Fibroblast of pulmonary artery (primary cell): Measurements from ENCODE around the gene CMSS1.

Experiments used
- DNase-seq: peaks from one replicate; pipeline ENCODE4 v3.0.0-alpha.2; 2010; ENCODE audit warnings: low read depth
- H3K4me3 ChIP-seq: replicated peaks from 2 replicates; pipeline ENCODE4 v1.5.1; 2011; ENCODE audit warnings: low read depth, mild to moderate bottlenecking, control low read depth, low read length, moderate library complexity
- TF ChIP-seq, protein P1 (sequence below): IDR thresholded peaks from 2 replicates; pipeline ENCODE4 v1.5.1; 2011; ENCODE audit warnings: mild to moderate bottlenecking, control low read depth, low read length, inconsistent platforms; ENCODE audit errors: missing control alignments

CMSS1 gene

DNA sequence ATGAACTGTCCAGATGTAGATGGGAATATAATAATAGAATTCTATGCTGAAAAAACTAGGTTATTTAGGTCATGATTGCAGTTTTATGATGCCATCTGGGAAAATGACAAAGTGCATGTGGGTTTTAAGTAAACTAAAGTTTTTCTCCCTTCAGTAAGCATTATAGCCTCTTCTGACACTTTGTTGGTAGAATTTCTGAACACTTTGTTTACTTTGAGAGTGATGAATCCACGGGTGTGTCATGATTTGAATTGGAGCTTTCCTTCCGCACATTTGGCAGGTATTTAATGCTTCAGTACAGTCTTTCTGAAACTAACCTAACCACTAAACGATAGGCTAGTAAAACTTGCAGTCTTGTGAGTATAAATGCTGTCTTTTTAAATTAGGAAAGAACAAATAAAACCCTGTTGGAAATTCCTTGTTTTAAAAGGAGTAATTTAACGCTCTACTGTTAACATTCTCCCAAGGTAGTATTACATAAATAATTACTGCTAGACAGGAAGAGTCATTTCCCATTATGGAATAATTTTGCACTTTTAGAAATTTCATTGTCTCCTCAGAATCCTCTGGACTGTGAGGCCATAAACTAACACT, 289.7 kb downstream of the CMSS1 start:
- TF ChIP-seq, protein P1, sequence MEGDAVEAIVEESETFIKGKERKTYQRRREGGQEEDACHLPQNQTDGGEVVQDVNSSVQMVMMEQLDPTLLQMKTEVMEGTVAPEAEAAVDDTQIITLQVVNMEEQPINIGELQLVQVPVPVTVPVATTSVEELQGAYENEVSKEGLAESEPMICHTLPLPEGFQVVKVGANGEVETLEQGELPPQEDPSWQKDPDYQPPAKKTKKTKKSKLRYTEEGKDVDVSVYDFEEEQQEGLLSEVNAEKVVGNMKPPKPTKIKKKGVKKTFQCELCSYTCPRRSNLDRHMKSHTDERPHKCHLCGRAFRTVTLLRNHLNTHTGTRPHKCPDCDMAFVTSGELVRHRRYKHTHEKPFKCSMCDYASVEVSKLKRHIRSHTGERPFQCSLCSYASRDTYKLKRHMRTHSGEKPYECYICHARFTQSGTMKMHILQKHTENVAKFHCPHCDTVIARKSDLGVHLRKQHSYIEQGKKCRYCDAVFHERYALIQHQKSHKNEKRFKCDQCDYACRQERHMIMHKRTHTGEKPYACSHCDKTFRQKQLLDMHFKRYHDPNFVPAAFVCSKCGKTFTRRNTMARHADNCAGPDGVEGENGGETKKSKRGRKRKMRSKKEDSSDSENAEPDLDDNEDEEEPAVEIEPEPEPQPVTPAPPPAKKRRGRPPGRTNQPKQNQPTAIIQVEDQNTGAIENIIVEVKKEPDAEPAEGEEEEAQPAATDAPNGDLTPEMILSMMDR, result no peak
- H3K4me3 ChIP-seq, result no peak overlapping the region
- no peak for DNase-seq

DNA sequence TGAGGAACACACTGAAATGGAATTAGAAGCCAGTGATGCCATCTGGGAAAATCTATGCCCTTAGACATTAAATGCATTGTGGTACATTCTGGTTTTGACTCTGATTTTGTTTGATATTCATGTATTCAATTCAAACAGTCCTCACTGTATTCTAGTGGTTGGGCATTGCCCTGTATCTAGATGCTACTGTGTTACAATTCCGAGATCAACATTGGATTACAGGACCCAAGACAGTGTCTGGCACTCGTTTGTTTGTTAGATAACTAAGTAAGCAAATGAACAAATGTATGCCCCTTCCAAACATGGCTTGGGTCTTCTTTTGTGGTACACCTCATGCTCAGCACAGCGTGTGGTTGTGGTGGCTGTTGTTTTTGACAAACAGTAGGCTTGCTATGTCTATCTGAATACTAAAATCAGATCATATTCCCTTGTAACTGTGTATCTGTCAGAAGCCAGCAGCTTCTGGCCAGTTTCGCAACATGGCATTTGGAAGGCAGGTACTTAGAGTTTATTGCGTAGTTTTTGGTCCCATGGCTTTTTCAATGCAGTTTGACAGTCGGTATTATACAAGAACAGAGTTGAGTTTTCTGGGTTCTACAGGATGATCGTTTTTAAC, 290.9 kb downstream of the CMSS1 start:
- TF ChIP-seq, protein P1, result no peak
- no peak for DNase-seq
- H3K4me3 ChIP-seq, result no peak overlapping the region

DNA sequence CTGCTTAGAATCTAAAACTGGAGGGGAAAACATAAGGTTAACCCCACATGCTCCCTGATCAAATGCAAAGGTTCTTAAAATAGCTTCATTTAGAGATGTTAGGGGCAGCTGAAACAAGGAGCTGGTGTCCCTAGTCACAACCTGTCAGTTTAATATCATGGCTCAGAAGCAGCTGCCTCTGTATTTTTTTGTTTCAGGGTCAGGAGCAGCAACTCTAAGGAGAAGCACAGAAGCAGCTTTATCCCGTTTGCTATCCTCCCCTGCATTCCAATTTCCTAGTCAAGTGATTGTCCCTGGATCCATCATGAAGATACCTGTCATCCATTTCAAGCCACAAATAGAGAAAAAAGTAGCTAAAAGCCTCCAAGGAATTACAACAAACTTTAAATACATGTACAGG, 292.5 kb downstream of the CMSS1 start:
- H3K4me3 ChIP-seq, result no peak overlapping the region
- no peak for DNase-seq
- TF ChIP-seq, protein P1, result no peak

DNA sequence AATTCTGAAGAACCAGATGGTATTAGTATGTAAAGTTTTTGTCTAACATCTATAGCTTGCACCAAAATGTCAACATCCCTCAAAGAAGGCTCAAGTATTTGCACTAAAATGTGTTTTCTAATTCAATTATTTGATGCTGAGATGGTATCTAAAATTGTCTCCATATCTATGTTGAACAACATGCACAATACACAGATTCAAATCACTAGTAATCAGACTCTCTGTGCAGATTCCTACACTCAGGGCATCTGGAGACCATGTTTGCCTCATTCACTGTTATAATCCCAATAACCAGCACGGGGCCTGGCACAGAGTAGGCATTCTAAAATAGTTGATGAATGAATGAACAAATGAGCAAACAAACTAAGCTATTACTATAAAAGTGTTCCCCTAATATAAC, 294.1 kb downstream of the CMSS1 start:
- no peak for DNase-seq
- no peak overlapping the region for H3K4me3 ChIP-seq
- TF ChIP-seq, protein P1, result no peak

DNA sequence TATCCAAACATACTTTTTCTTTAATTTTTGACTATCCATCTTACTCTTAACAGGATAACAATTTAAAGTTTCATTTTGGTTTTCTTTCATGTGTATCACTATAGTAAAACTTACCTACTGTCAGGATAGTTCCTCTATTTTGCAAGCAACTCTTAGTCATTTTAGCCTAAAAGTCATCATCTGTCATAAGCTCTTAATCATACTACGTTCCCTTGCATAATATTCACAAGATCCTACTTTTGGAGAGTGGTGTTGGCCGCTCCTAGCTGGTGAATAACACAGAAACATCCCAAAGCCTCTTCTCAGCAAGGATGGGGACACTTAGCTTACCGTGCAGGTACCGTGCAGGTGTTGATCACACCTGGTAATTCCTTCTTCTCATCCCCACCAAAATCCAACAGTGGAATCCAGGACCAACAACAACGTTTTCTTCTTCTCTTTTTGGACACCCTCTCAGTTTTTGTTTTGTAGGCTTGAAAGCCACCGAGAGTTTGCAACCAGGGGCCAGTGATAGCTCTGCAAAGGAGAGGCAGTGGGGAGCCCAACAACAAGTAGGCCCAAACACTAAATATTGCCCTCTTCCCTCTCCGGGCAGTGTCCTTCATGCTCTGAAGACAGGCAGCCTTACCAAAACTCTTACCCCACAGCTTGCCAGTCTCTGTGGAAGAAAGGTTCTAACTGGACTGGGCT, 296.2 kb downstream of the CMSS1 start:
- H3K4me3 ChIP-seq, result no peak overlapping the region
- DNase-seq, result no peak
- TF ChIP-seq, protein P1, result no peak

DNA sequence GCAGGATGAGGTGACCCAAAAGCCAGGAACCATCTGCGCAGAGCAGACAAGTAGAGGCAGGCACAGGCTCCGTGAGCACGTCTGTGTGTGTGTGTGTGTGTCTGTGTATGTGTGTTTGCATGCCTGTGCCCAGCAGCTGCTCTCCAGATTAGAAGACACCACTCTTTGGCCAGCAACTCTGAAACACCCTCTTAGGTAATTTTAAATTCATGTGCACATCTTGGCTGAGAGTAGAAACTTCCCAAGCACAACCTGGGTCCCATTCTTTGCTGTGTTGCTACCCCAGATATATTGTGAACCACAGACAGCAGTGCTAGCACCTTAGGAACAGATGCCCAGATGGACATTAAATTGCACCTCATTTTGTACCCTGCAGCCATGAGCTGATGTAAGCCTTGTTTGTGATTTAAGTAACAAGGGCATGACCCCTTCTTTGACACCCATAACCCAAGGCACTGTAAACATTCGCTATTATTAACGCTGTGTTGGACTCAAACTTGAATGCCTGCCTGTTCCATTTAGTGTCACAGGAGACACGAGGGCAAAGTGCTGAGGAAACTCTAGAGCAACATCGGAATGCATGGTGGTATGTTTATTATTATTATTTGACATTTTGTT, 296.9 kb downstream of the CMSS1 start, which contains the start of gene FILIP1L:
Gene FILIP1L (minus strand): TSS at position 89 of the 618 bp plus-strand sequence.
- TF ChIP-seq, protein P1, result no peak
- H3K4me3 ChIP-seq, result no peak within 1 kb of the TSS
- DNase-seq, result no peak
